HG02571 (cell line): ENCODE measurements around the gene PUM2.
"Not testable (repeated sequence)": the region's sequence is repeated elsewhere in the genome, so short reads cannot be mapped to it uniquely, and the experiment has no call there.

Source experiments
- ATAC-seq: cut with Tn5 transposase; IDR thresholded peaks from one replicate; pipeline ENCODE4 v1.9.1; 2021; ENCODE audit warnings: mild to moderate bottlenecking, moderate library complexity; ENCODE audit not compliant: unreplicated experiment

The PUM2 gene

GRCh38 chr2:20294231-20294630, 56.4 kb downstream of the PUM2 start:
- no peak for ATAC-seq

- no peak for ATAC-seq
These were observed 57.7 kb downstream of the PUM2 start for GRCh38 chr2:20292984-20293383.

- ATAC-seq = no peak
These were observed 58.7 kb downstream of the PUM2 start for GRCh38 chr2:20291846-20292408.

- ATAC-seq = no peak
These were observed 59.5 kb downstream of the PUM2 start for GRCh38 chr2:20291106-20291564.

- no peak for ATAC-seq
These were observed 61.9 kb downstream of the PUM2 start for GRCh38 chr2:20288642-20289340.

GRCh38 chr2:20282916-20283592, 67.6 kb downstream of the PUM2 start:
- no peak for ATAC-seq

- no peak for ATAC-seq
These were observed 68.8 kb downstream of the PUM2 start for GRCh38 chr2:20281876-20282275.

GRCh38 chr2:20273042-20273441, 77.6 kb downstream of the PUM2 start:
- ATAC-seq = no peak

GRCh38 chr2:20268317-20268716, 82.3 kb downstream of the PUM2 start:
- ATAC-seq = not testable (repeated sequence)

GRCh38 chr2:20267529-20267928, 83.1 kb downstream of the PUM2 start:
- ATAC-seq = no peak

GRCh38 chr2:20264629-20265028, 86.0 kb downstream of the PUM2 start:
- no peak for ATAC-seq

- ATAC-seq = no peak
These were observed 93.2 kb downstream of the PUM2 start for GRCh38 chr2:20257411-20257810.

- no peak for ATAC-seq
These were observed 95.9 kb downstream of the PUM2 start for GRCh38 chr2:20254731-20255130.

GRCh38 chr2:20250436-20250835, 100.2 kb downstream of the PUM2 start:
- no peak for ATAC-seq

GRCh38 chr2:20249170-20249569, 101.5 kb downstream of the PUM2 start:
- ATAC-seq = no peak

- no peak for ATAC-seq
These were observed 103.6 kb downstream of the PUM2 start for GRCh38 chr2:20247084-20247483.

- ATAC-seq = not testable (repeated sequence)
These were observed 107.0 kb downstream of the PUM2 start for GRCh38 chr2:20243637-20244036.

- no peak for ATAC-seq
These were observed 107.8 kb downstream of the PUM2 start for GRCh38 chr2:20242727-20243377.

- no peak for ATAC-seq
These were observed 108.5 kb downstream of the PUM2 start for GRCh38 chr2:20241973-20242726.

- ATAC-seq = not testable (repeated sequence)
These were observed 110.4 kb downstream of the PUM2 start for GRCh38 chr2:20240291-20240690.

- ATAC-seq = no peak
These were observed 114.1 kb downstream of the PUM2 start for GRCh38 chr2:20236496-20236895.
